HEK293T (cell line): ENCODE results near the gene SNAPC1.
"Not testable (repeated sequence)": the region's sequence is repeated elsewhere in the genome, so short reads cannot be mapped to it uniquely, and the experiment has no call there.

Source experiments
- CTCF ChIA-PET: fragments of 350-600 bp; formaldehyde crosslinking; extraction: SDS; loops from one replicate; lab custom pipeline; 2021; ENCODE audit warnings: antibody characterized with exemption, inconsistent platforms; lab: Yijun Ruan, JAX
- POLR2A ChIA-PET: fragments of 350-600 bp; formaldehyde crosslinking; extraction: SDS; loops from one replicate; lab custom pipeline; 2020; ENCODE audit warnings: antibody characterized with exemption, inconsistent platforms; lab: Yijun Ruan, JAX
- DNase-seq: peaks from one replicate; pipeline ENCODE4 v3.0.0; 2012; ENCODE audit warnings: mixed read lengths; ENCODE audit errors: extremely low spot score
- ARNT ChIP-seq: fragments of 450-650 bp; IDR thresholded peaks from 2 replicates; pipeline ENCODE4 v1.6.1; 2017; ENCODE audit warnings: mild to moderate bottlenecking
- BHLHE40 ChIP-seq: fragments of 450-650 bp; IDR thresholded peaks from 2 replicates; pipeline ENCODE4 v1.6.1; 2016; ENCODE audit warnings: mild to moderate bottlenecking, moderate library complexity, borderline replicate concordance
- CTBP1 ChIP-seq: fragments of 450-650 bp; IDR thresholded peaks from 2 replicates; pipeline ENCODE4 v1.6.1; 2016; ENCODE audit warnings: borderline replicate concordance
- ELF4 ChIP-seq: fragments of 450-650 bp; IDR thresholded peaks from 2 replicates; pipeline ENCODE4 v1.6.1; 2017; ENCODE audit warnings: antibody characterized with exemption
- FOXA1 ChIP-seq: fragments of 450-650 bp; IDR thresholded peaks from 2 replicates; pipeline ENCODE4 v1.6.1; 2016; ENCODE audit warnings: mild to moderate bottlenecking
- FOXK2 ChIP-seq: fragments of 450-650 bp; IDR thresholded peaks from 2 replicates; pipeline ENCODE4 v1.6.1; 2016; ENCODE audit warnings: mild to moderate bottlenecking
- FOXM1 ChIP-seq: fragments of 450-650 bp; IDR thresholded peaks from 2 replicates; pipeline ENCODE4 v1.6.1; 2017; ENCODE audit warnings: mild to moderate bottlenecking, borderline replicate concordance
- HDGF ChIP-seq: fragments of 450-650 bp; IDR thresholded peaks from 2 replicates; pipeline ENCODE4 v1.6.1; 2017; ENCODE audit warnings: antibody characterized with exemption, borderline replicate concordance
- L3MBTL2 ChIP-seq: fragments of 450-650 bp; conservative IDR thresholded peaks from 2 replicates; pipeline ENCODE4 v1.6.1; 2016; ENCODE audit warnings: mild to moderate bottlenecking
- LEF1 ChIP-seq: fragments of 450-650 bp; IDR thresholded peaks from 2 replicates; pipeline ENCODE4 v1.6.1; 2017; ENCODE audit warnings: mild to moderate bottlenecking, borderline replicate concordance
- NFRKB ChIP-seq: fragments of 450-650 bp; IDR thresholded peaks from 2 replicates; pipeline ENCODE4 v1.6.1; 2016; ENCODE audit warnings: mild to moderate bottlenecking, moderate library complexity
- SP1 ChIP-seq: fragments of 450-650 bp; IDR thresholded peaks from 2 replicates; pipeline ENCODE4 v1.6.1; 2017
- SUZ12 ChIP-seq: fragments of 450-650 bp; IDR thresholded peaks from 2 replicates; pipeline ENCODE4 v1.6.1; 2016; ENCODE audit warnings: mild to moderate bottlenecking
- TARDBP ChIP-seq: fragments of 450-650 bp; IDR thresholded peaks from 2 replicates; pipeline ENCODE4 v1.6.1; 2016
- ZNF384 ChIP-seq: fragments of 450-650 bp; IDR thresholded peaks from 2 replicates; pipeline ENCODE4 v1.6.1; 2016
- TF ChIP-seq, protein P1 (sequence below): fragments of 450-650 bp; IDR thresholded peaks from 2 replicates; pipeline ENCODE4 v1.6.1; 2016

Gene SNAPC1

GRCh38 chr14:61744238-61744637 is 18.0 kb upstream of the SNAPC1 start:
- no peak for TF ChIP-seq LEF1
- TF ChIP-seq L3MBTL2, result no peak
- no peak for TF ChIP-seq NFRKB
- TF ChIP-seq, protein P1, sequence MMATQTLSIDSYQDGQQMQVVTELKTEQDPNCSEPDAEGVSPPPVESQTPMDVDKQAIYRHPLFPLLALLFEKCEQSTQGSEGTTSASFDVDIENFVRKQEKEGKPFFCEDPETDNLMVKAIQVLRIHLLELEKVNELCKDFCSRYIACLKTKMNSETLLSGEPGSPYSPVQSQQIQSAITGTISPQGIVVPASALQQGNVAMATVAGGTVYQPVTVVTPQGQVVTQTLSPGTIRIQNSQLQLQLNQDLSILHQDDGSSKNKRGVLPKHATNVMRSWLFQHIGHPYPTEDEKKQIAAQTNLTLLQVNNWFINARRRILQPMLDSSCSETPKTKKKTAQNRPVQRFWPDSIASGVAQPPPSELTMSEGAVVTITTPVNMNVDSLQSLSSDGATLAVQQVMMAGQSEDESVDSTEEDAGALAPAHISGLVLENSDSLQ, result no peak
- TF ChIP-seq ARNT, result no peak
- no peak for TF ChIP-seq ZNF384
- TF ChIP-seq SP1, result no peak
- no peak for TF ChIP-seq FOXA1
- no peak for TF ChIP-seq ELF4
- no peak for TF ChIP-seq SUZ12
- no peak for TF ChIP-seq CTBP1
- no peak for TF ChIP-seq BHLHE40
- no peak for TF ChIP-seq TARDBP
- TF ChIP-seq HDGF, result no peak
- no peak for TF ChIP-seq FOXK2
- ChIA-PET POLR2A (interaction anchor here (2.8 kb wide), 1 partner anchor 18 kb away, joined by 12 read pairs; the partner anchor contains the start of gene SNAPC1), CTCF (no interaction called here)
- DNase-seq, result no peak

DNA sequence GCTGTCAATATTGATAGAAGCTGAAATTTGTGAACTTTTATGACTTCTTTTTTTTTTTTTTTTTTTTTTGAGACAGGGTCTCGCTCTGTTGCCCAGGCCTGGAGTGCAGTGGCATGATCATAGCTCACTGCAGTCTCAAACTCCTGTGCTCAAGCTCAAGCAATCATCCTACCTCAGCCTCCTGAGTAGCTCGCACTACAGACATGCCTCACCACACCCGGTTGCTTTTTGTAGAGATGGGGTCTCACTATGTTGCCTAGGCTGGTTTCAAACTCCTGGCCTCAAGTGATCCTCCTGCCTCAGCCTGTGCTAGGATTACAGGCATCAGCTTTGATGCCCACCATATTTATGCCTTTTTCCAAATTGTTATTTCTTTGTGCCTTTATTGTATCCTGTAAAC is 15.9 kb upstream of the SNAPC1 start:
- CTCF ChIA-PET, result interaction anchor here (0.6 kb wide), 1 partner anchor 67 kb away, joined by 3 read pairs; no protein-coding TSS in a partner anchor
- POLR2A ChIA-PET, result interaction anchor here (2.8 kb wide), 1 partner anchor 16 kb away, joined by 12 read pairs; the partner anchor contains the start of gene SNAPC1
- not testable (repeated sequence) for DNase-seq

- no peak for DNase-seq
- ChIA-PET POLR2A (interaction anchor here (2.8 kb wide), 1 partner anchor 15 kb away, joined by 12 read pairs; the partner anchor contains the start of gene SNAPC1), CTCF (no interaction called here)
- TF ChIP-seq TARDBP (no peak), CTBP1 (no peak), L3MBTL2 (no peak), SP1 (no peak), ARNT (no peak), NFRKB (no peak), FOXK2 (no peak), BHLHE40 (no peak), ELF4 (no peak)
Measured at GRCh38 chr14:61746881-61747280, 15.3 kb upstream of the SNAPC1 start.

DNA sequence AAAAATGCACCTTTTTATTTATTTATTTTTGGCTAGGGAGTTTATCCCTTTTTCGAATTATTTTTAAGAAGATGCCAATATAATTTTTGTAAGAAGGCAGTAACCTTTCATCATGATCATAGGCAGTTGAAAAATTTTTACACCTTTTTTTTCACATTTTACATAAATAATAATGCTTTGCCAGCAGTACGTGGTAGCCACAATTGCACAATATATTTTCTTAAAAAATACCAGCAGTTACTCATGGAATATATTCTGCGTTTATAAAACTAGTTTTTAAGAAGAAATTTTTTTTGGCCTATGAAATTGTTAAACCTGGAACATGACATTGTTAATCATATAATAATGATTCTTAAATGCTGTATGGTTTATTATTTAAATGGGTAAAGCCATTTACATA is 14.9 kb upstream of the SNAPC1 start:
- TF ChIP-seq TARDBP (no peak), ZNF384 (no peak), BHLHE40 (no peak), SP1 (no peak)
- TF ChIP-seq, protein P1, result no peak
- no peak for DNase-seq
- ChIA-PET CTCF (interaction anchor here (0.6 kb wide), 1 partner anchor 235 kb away, joined by 3 read pairs; no protein-coding TSS in a partner anchor), POLR2A (no interaction called here)

- CTCF ChIA-PET, result interaction anchor here (2.2 kb wide), 1 partner anchor 88 kb away, joined by 9 read pairs; no protein-coding TSS in a partner anchor
- TF ChIP-seq SUZ12 (no peak), FOXA1 (no peak), ZNF384 (no peak), ELF4 (no peak), CTBP1 (no peak), FOXK2 (no peak), FOXM1 (no peak), TARDBP (no peak), NFRKB (no peak), BHLHE40 (no peak), LEF1 (no peak), HDGF (no peak), ARNT (no peak), L3MBTL2 (no peak)
- TF ChIP-seq, protein P1, result no peak
- DNase-seq, result no peak
- POLR2A ChIA-PET, result interaction anchor here (1.0 to 2.4 kb wide), 4 partner anchors 8 to 54 kb away, joined by 3 to 36 read pairs (median 4); partner anchors contain the start of genes HIF1A and SNAPC1
Measured at GRCh38 chr14:61749264-61749663, 13.0 kb upstream of the SNAPC1 start.

- DNase-seq, result peak; percentile 38
- CTCF ChIA-PET, result interaction anchor here (2.2 kb wide), 1 partner anchor 88 kb away, joined by 9 read pairs; no protein-coding TSS in a partner anchor
- POLR2A ChIA-PET, result interaction anchor here (1.0 to 2.4 kb wide), 4 partner anchors 8 to 55 kb away, joined by 3 to 36 read pairs (median 4); partner anchors contain the start of genes HIF1A and SNAPC1
- TF ChIP-seq, protein P1, result peak; percentile 86
- TF ChIP-seq HDGF (no peak), SP1 (no peak)
Measured at GRCh38 chr14:61749867-61750266, 12.4 kb upstream of the SNAPC1 start.
